BJ (cell line): ENCODE data around the gene LAMA1. TPM values are rescaled to one million over a fixed set of nuclear protein-coding genes. Genes with fewer than 3 reads are reported as not detected.

Experiments used
- CTCF ChIA-PET: fragments of 350-600 bp; formaldehyde crosslinking; extraction: SDS; loops from one replicate; lab custom pipeline; 2021; ENCODE audit warnings: antibody characterized with exemption, inconsistent platforms; lab: Yijun Ruan, JAX
- POLR2A ChIA-PET: fragments of 300-600 bp; sonication (Branson Sonifier 250); formaldehyde crosslinking; extraction: SDS; loops from one replicate; lab custom pipeline; 2021; ENCODE audit warnings: antibody characterized with exemption; lab: Charles Lee
- DNase-seq: peaks from one replicate; pipeline ENCODE4 v3.0.0-alpha.2; 2011; ENCODE audit warnings: low read depth
- H3K27me3 ChIP-seq: 2 replicates; pipeline ENCODE4 v1.6.0; 2011; ENCODE audit warnings: low read length; ENCODE audit not compliant: control insufficient read depth, insufficient read depth
- H3K36me3 ChIP-seq: 2 replicates; pipeline ENCODE4 v1.5.1; 2011; ENCODE audit warnings: low read length; ENCODE audit not compliant: control insufficient read depth, insufficient read depth
- H3K4me3 ChIP-seq: 2 replicates; pipeline ENCODE4 v1.5.1; 2011; ENCODE audit warnings: low read depth, mild to moderate bottlenecking, control low read depth, low read length
- CTCF ChIP-seq: IDR thresholded peaks from 2 replicates; pipeline ENCODE4 v1.5.1; 2011; ENCODE audit warnings: low read depth, mild to moderate bottlenecking, control low read depth, inconsistent platforms, low read length, moderate library complexity; ENCODE audit not compliant: insufficient read depth
- polyA plus RNA-seq: library from polyadenylated mRNA; depleted of rRNA; stranded (reverse); fragments of >200 nt; gene quantifications from 2 replicates; pipeline ENCODE4 v1.2.3, GENCODE V29; 2011

The LAMA1 gene
- polyA plus RNA-seq, 1 experiment = 3.4 TPM

GRCh38 chr18:7032537-7032936, 85.1 kb downstream of the LAMA1 start:
- CTCF ChIA-PET = interaction anchor here (0.7 kb wide), 1 partner anchor 145 kb away, joined by 3 read pairs; no protein-coding TSS in a partner anchor
- no peak for DNase-seq
- Histone ChIP-seq H3K4me3 (no peak overlapping the region), H3K27me3 (no peaks in the 10 kb centered on the region), H3K36me3 (no peaks in the 10 kb centered on the region)
- no peak for TF ChIP-seq CTCF
- POLR2A ChIA-PET = no interaction called here

GRCh38 chr18:7028625-7029024, 89.0 kb downstream of the LAMA1 start:
- no peak for DNase-seq
- Histone ChIP-seq H3K36me3 (no peaks in the 10 kb centered on the region), H3K4me3 (no peak overlapping the region), H3K27me3 (no peaks in the 10 kb centered on the region)
- ChIA-PET POLR2A (no interaction called here), CTCF (interaction anchor here (1.7 kb wide), 1 partner anchor 10 kb away, joined by 6 read pairs; no protein-coding TSS in a partner anchor)
- TF ChIP-seq CTCF = no peak

GRCh38 chr18:7025194-7025593, 92.4 kb downstream of the LAMA1 start:
- Histone ChIP-seq H3K4me3 (no peak overlapping the region), H3K27me3 (no peaks in the 10 kb centered on the region), H3K36me3 (peaks cover 1% of the 10 kb centered on the region; the same call in 1 of the 2 replicates)
- POLR2A ChIA-PET = no interaction called here
- TF ChIP-seq CTCF = no peak
- CTCF ChIA-PET = interaction anchor here (0.8 to 1.1 kb wide), 3 partner anchors 13 to 152 kb away, joined by 3 read pairs; no protein-coding TSS in a partner anchor
- no peak for DNase-seq

GRCh38 chr18:7023581-7023980, 94.0 kb downstream of the LAMA1 start:
- ChIA-PET POLR2A (no interaction called here), CTCF (interaction anchor here (0.7 to 1.6 kb wide), 2 partner anchors 15 to 72 kb away, joined by 3 to 6 read pairs; no protein-coding TSS in a partner anchor)
- no peak overlapping the region for H3K4me3 ChIP-seq
- no peak for DNase-seq
- no peaks in the 10 kb centered on the region for H3K27me3 ChIP-seq
- no peak for TF ChIP-seq CTCF
- H3K36me3 ChIP-seq = peaks cover 1% of the 10 kb centered on the region; the same call in 1 of the 2 replicates

- Histone ChIP-seq H3K4me3 (no peak overlapping the region), H3K36me3 (peaks cover 1% of the 10 kb centered on the region; the same call in 1 of the 2 replicates), H3K27me3 (no peaks in the 10 kb centered on the region)
- no peak for DNase-seq
- no peak for TF ChIP-seq CTCF
- CTCF ChIA-PET = interaction anchor here (0.7 to 1.8 kb wide), 6 partner anchors 13 to 154 kb away, joined by 3 to 6 read pairs (median 4); no protein-coding TSS in a partner anchor
- POLR2A ChIA-PET = no interaction called here
Observed at GRCh38 chr18:7023063-7023580, 94.5 kb downstream of the LAMA1 start.
